OCI-LY3 (cell line): ENCODE results near the gene GRID1.

Experiments
- CTCF ChIP-seq: fragments of 200-600, 300-600 bp; sonication (generic); IDR thresholded peaks from 2 replicates; pipeline ENCODE4 v1.5.1; 2014; ENCODE audit warnings: antibody characterized with exemption, low read length, low read depth
- EZH2phosphoT487 ChIP-seq: fragments of 200-600 bp; shearing (Covaris generic); IDR thresholded peaks from 2 replicates; pipeline ENCODE4 v1.6.1; 2018; ENCODE audit warnings: antibody characterized with exemption, mixed run types, low read depth

GRCh38 chr10:85788570-85788969, 578.0 kb downstream of the GRID1 start:
- TF ChIP-seq CTCF = no peak
- TF ChIP-seq EZH2phosphoT487 = no peak
